Activated naive CD4-positive, alpha-beta T cell treated with anti-CD3 and anti-CD28 coated beads for 36 hours (primary cell): ENCODE measurements around the gene TRIM2. TPM values are rescaled to one million over a fixed set of nuclear protein-coding genes. Genes with fewer than 3 reads are reported as not detected.
"Not testable (repeated sequence)": the region's sequence is repeated elsewhere in the genome, so short reads cannot be mapped to it uniquely, and the experiment has no call there.

Experiments
- CTCF ChIA-PET: fragments of 350-600 bp; sonication (Branson Sonifier 250); formaldehyde crosslinking; loops from one replicate; lab custom pipeline; 2021; ENCODE audit warnings: antibody characterized with exemption; lab: Charles Lee
- DNase-seq: peaks from one replicate; pipeline ENCODE4 v3.0.0-alpha.2; 2020
- H3K27ac Mint-ChIP-seq: one replicate; pipeline ENCODE4 v1.8.0; 2021; ENCODE audit warnings: mild to moderate bottlenecking, mixed read lengths
- H3K27me3 Mint-ChIP-seq: one replicate; pipeline ENCODE4 v1.8.0; 2021; ENCODE audit warnings: low read depth, mixed read lengths
- H3K36me3 Mint-ChIP-seq: one replicate; pipeline ENCODE4 v1.8.0; 2021; ENCODE audit warnings: low read depth, mixed read lengths
- H3K4me1 Mint-ChIP-seq: one replicate; pipeline ENCODE4 v1.8.0; 2021; ENCODE audit warnings: low read depth, mixed read lengths
- H3K4me3 Mint-ChIP-seq: one replicate; pipeline ENCODE4 v1.8.0; 2021; ENCODE audit warnings: mild to moderate bottlenecking, moderate library complexity, mixed read lengths
- H3K9me3 Mint-ChIP-seq: one replicate; pipeline ENCODE4 v1.8.0; 2021; ENCODE audit warnings: mixed read lengths
- intact Hi-C: fragments of 100-400 bp; cut with micrococcal nuclease; formaldehyde crosslinking; loops from one replicate; pipeline ENCODE4 v1.15.1; 2023
- total RNA-seq, 2 experiments: library from RNA; stranded (reverse); gene quantifications; one replicate each; pipeline ENCODE4 v1.2.3, GENCODE V29; 2021

Gene TRIM2
- total RNA-seq, 2 experiments from 2014 or later = 3.8 to 4.2 TPM

DNA sequence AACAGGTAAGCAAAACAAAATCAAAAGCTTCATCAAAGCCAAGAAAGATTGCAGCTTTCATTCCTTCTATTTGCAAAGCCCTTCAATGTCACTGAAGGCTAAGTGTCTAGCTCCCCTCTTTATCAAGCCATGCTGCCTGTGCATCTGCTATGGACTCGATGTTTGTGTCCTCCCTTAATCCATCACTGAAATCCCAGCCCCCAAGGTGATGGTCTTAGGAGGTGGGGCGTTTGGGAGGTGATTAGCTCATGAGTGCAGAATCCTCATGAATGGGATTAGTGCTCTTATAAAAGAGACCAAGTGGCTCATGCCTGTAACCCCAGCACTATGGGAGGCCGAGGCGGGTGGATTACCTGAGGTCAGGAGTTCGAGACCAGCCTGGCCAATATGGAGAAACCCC is 6.9 kb upstream of the TRIM2 start:
- Mint-ChIP-seq H3K27me3 (no peaks in the 10 kb centered on the region), H3K4me1 (no peaks in the 10 kb centered on the region), H3K9me3 (no peaks in the 10 kb centered on the region), H3K27ac (no peak overlapping the region), H3K4me3 (no peak overlapping the region), H3K36me3 (no peaks in the 10 kb centered on the region)
- CTCF ChIA-PET = interaction anchor here (0.6 to 0.9 kb wide), 4 partner anchors 15 to 541 kb away, joined by 3 read pairs; no protein-coding TSS in a partner anchor
- intact Hi-C loops = no loop called here
- no peak for DNase-seq

DNA sequence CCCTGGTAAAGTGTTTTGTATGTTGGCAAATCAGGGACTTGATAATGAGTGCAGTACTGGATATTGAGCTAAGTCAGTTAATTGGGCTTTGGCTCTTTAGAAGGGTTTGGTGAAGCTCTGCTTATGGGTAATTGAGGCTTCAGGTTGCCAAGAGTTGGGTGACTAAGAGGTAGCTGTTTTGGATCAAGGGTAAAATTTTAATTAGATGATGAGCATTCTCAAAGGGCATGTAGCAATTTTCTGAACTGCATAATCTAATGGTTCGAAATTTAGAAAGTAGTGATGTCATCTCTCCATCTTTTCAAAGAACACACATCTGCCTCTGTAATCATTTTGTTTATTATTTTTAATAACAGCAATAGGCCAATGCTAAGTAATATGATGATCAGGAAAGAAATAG is 5.5 kb upstream of the TRIM2 start:
- H3K4me1 Mint-ChIP-seq = no peaks in the 10 kb centered on the region
- no peaks in the 10 kb centered on the region for H3K27me3 Mint-ChIP-seq
- CTCF ChIA-PET = no interaction called here
- no peak for DNase-seq
- no peak overlapping the region for H3K27ac Mint-ChIP-seq
- no peaks in the 10 kb centered on the region for H3K36me3 Mint-ChIP-seq
- H3K4me3 Mint-ChIP-seq = no peak overlapping the region
- H3K9me3 Mint-ChIP-seq = no peaks in the 10 kb centered on the region
- intact Hi-C loops = no loop called here

DNA sequence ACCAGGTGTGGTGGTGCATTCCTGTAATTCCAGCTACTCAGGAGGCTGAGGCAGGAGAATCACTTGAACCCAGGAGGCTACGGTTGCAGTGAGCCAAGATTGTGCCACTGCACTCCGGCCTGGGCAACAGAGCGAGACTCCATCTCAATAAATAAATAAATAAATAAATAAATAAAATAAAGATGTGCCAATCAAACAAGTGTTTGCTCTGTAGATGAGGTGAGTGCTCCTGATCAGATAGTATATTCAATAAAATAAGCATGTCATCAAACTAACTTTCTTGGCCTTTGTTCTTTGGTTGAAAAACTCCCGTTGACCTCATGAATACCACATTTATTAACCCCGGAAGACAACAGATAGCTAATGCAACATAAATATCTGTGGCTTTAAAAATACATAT is 497 bp upstream of the TRIM2 start:
- H3K36me3 Mint-ChIP-seq, DNase-seq, H3K9me3 Mint-ChIP-seq, H3K27ac Mint-ChIP-seq, H3K4me3 Mint-ChIP-seq, H3K27me3 Mint-ChIP-seq: not testable (repeated sequence)
- CTCF ChIA-PET = interaction anchor here (0.7 kb wide), 1 partner anchor 9 kb away, joined by 3 read pairs; no protein-coding TSS in a partner anchor
- intact Hi-C loops = loop anchor here (2.0 kb wide), 2 partner anchors 43 to 45 kb away; no protein-coding TSS in a partner anchor
- peaks cover 34% of the 10 kb centered on the region for H3K4me1 Mint-ChIP-seq

DNA sequence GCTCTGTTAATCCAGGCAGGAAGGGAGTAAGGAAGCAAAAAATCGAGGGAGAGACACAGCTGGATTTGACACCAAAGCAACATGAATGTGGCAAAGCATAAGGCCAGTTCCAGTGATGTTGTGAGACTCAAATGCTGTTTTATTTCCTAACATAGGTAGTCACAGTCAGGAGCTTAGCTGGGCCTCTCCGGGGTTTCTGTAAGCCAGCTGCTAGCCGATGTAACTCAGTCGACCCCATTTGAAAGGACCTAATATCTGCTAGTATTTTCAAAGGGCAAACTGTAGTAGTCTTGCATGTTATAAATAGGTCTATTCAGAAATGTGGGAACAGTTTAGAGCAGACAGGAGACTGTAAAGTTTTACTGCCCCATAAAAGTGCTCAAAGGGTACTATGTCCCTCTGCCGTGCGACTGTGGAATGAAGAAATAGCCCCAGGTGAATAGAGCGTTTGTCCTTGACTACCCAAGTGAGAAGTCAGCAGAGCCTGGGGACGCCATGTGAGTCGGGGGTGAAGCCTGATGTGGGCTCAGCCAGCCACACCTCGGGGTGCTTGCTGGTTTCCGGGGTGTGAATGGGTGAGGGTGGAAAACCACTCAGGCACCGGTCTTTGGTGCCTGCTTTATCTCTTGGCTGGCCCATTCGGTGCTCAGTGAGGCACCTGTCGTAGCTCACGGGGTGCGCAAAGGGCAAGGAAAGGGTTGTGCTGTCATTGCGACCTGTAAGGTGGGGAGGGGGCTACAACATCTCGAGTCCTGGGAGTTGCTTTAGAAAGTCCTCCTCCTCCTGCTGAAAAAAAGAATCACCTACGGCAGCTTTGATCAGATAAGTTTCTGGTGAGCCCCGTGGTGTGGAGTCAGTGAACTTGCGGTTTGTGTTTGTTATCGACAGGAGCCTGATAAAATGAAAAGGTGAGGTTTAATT is 745 bp downstream of the TRIM2 start:
- intact Hi-C loops = loop anchor here (2.0 kb wide), 2 partner anchors 44 kb away; no protein-coding TSS in a partner anchor
- CTCF ChIA-PET = interaction anchor here (1.0 to 1.3 kb wide), 3 partner anchors 113 to 439 kb away, joined by 3 to 8 read pairs (median 4); no protein-coding TSS in a partner anchor
- Mint-ChIP-seq H3K4me3 (peak overlapping the region; percentile 39), H3K27ac (peak overlapping the region; percentile 66), H3K36me3 (no peaks in the 10 kb centered on the region), H3K27me3 (no peaks in the 10 kb centered on the region), H3K4me1 (peaks cover 34% of the 10 kb centered on the region), H3K9me3 (no peaks in the 10 kb centered on the region)
- DNase-seq = peak; percentile 45

DNA sequence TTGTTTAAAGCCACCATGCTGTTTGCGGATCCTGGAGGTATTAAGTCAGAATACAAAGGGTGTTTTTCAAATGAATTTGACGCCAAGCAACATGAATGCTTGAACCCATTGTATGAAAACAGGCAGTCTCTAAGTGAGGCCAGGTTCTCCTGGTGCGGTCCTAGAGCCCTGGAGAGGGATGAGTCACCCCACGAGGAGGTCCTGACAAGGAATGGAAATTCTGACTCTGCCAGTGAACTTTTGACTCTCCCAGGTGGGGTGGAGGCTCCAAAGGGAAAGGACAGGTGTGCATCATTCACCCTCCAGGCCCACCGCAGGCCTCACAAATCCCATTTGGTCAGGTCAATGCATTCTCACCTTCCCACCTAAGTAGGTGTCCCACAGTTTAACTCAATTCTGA is 1.5 kb downstream of the TRIM2 start:
- H3K27me3 Mint-ChIP-seq = no peaks in the 10 kb centered on the region
- peak; percentile 75 for DNase-seq
- intact Hi-C loops = loop anchor here (2.0 kb wide), 3 partner anchors 43 to 53 kb away; no protein-coding TSS in a partner anchor
- CTCF ChIA-PET = interaction anchor here (1.3 kb wide), 1 partner anchor 113 kb away, joined by 4 read pairs; no protein-coding TSS in a partner anchor
- H3K9me3 Mint-ChIP-seq = no peaks in the 10 kb centered on the region
- peaks cover 34% of the 10 kb centered on the region for H3K4me1 Mint-ChIP-seq
- peak overlapping the region; percentile 66 for H3K27ac Mint-ChIP-seq
- H3K4me3 Mint-ChIP-seq = peak overlapping the region; percentile 39
- no peaks in the 10 kb centered on the region for H3K36me3 Mint-ChIP-seq

DNA sequence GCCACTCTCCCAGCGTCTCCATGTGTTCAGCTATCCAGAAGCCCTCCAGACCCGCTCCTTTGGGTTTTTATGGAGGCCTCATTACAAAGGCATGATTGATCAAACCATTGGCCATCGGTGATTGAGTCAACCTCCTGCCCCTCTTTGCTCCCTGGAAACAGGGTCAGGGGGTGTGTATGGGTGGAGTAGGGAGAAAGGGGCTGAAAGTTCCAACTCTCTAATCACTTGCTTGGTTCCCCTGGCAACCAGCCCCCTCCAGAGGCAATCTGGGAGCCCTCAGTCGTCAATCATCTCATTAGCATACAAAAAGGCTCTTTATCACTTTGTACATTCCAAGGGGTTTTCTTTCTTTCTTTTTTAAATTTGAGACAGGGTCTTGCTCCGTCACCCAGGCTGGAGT is 2.3 kb downstream of the TRIM2 start:
- no peaks in the 10 kb centered on the region for H3K9me3 Mint-ChIP-seq
- CTCF ChIA-PET = interaction anchor here (1.3 kb wide), 1 partner anchor 112 kb away, joined by 4 read pairs; no protein-coding TSS in a partner anchor
- intact Hi-C loops = loop anchor here (2.0 kb wide), 1 partner anchor 54 kb away; no protein-coding TSS in a partner anchor

DNA sequence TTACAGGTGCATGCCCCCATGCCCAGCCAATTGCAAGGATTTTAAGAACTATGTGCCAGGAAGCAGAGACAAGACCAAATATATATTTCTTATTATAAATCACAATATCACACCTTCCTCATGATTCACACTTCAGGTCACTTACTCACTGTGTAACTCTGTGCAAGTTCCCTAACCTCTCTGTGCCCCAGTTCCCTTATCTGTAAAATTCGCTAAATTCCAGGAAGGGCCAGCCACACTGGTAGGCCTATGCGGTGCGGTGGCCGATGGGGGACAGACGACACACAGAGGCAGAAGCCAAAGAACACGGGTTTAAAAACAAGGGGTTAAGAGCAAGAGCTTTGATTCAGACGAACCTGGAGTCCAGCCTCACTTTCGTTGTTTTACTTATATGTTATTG is 2.8 kb downstream of the TRIM2 start:
- H3K4me3 Mint-ChIP-seq = no peak overlapping the region
- no peak overlapping the region for H3K27ac Mint-ChIP-seq
- intact Hi-C loops = loop anchor here (1.0 to 2.0 kb wide), 2 partner anchors 15 to 54 kb away; no protein-coding TSS in a partner anchor
- no peaks in the 10 kb centered on the region for H3K9me3 Mint-ChIP-seq
- CTCF ChIA-PET = no interaction called here
- H3K27me3 Mint-ChIP-seq = no peaks in the 10 kb centered on the region
- no peaks in the 10 kb centered on the region for H3K36me3 Mint-ChIP-seq
- H3K4me1 Mint-ChIP-seq = peaks cover 35% of the 10 kb centered on the region
- no peak for DNase-seq

More for the DNA sequence above, 2.3 kb downstream of the TRIM2 start:
- no peaks in the 10 kb centered on the region for H3K36me3 Mint-ChIP-seq
- no peak overlapping the region for H3K4me3 Mint-ChIP-seq
- DNase-seq = no peak
- peak overlapping the region; percentile 6 for H3K27ac Mint-ChIP-seq
- no peaks in the 10 kb centered on the region for H3K27me3 Mint-ChIP-seq
- H3K4me1 Mint-ChIP-seq = peaks cover 34% of the 10 kb centered on the region

DNA sequence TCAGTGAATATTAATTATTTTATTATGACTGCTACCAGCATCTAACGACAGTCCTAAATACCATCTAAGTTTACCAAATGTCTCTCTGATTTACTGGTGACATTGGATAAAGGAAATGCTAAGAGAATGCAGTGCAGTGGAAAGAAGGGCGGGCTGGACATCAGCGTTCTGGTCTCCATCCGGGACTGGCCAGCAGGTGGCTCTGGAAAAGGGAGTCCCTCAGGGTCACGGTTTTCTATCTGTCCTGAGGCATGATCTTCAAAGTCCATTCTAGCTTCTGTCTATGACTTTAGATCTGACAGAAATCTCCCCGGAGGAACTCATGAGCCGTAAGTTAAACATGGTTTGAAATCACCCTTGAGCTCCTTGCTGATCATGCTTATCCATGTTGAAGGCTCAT is 3.3 kb downstream of the TRIM2 start:
- Mint-ChIP-seq H3K27ac (no peak overlapping the region), H3K4me3 (no peak overlapping the region), H3K27me3 (no peaks in the 10 kb centered on the region), H3K4me1 (peaks cover 40% of the 10 kb centered on the region), H3K36me3 (no peaks in the 10 kb centered on the region), H3K9me3 (no peaks in the 10 kb centered on the region)
- intact Hi-C loops = loop anchor here (1.0 to 2.0 kb wide), 2 partner anchors 15 to 55 kb away; no protein-coding TSS in a partner anchor
- CTCF ChIA-PET = interaction anchor here (0.7 kb wide), 1 partner anchor 436 kb away, joined by 5 read pairs; no protein-coding TSS in a partner anchor
- no peak for DNase-seq

DNA sequence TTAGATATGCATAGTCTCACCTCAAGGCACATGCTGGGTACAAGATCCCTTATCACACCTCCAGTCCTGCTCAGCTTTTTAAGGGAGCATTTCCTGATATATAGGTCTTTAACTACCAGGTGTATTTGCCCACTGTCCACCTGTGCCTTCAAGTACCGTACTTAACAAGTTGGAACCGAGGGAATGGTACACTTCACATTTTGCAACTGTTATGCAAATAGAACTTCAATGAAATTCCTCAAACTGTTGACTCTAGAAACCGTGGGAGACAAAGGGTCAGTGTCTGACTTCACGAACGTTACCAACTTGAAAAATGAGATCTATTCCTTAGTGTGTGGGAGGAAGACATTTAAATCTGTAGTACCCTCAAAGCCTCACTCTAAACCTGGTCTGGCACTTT is 5.2 kb downstream of the TRIM2 start:
- H3K4me3 Mint-ChIP-seq = no peak overlapping the region
- no peaks in the 10 kb centered on the region for H3K27me3 Mint-ChIP-seq
- no peak for DNase-seq
- intact Hi-C loops = no loop called here
- H3K36me3 Mint-ChIP-seq = no peaks in the 10 kb centered on the region
- peaks cover 43% of the 10 kb centered on the region for H3K4me1 Mint-ChIP-seq
- CTCF ChIA-PET = no interaction called here
- no peak overlapping the region for H3K27ac Mint-ChIP-seq
- H3K9me3 Mint-ChIP-seq = no peaks in the 10 kb centered on the region

DNA sequence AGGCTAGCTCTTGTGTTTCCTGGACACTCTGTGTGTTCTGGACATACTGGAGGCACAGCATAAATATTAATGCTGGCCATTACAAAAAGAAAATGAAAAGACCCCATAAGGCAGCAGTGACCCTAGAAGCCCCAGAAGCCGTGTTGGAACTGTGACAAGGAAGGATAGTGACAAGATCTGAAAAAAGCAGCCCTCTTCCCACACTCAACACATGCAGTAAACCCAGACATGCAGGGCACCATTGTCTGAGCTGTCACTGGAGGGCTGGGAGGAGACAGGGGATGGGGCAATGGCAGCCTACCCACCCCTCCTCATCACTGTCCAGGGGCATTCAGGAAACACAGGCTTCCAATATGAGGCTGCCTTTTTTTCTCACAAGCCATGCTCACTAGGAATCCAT is 6.5 kb downstream of the TRIM2 start:
- intact Hi-C loops = no loop called here
- DNase-seq = no peak
- no peaks in the 10 kb centered on the region for H3K9me3 Mint-ChIP-seq
- no peak overlapping the region for H3K4me3 Mint-ChIP-seq
- H3K36me3 Mint-ChIP-seq = no peaks in the 10 kb centered on the region
- peaks cover 30% of the 10 kb centered on the region for H3K4me1 Mint-ChIP-seq
- no peaks in the 10 kb centered on the region for H3K27me3 Mint-ChIP-seq
- no peak overlapping the region for H3K27ac Mint-ChIP-seq
- CTCF ChIA-PET = interaction anchor here (0.5 kb wide), 1 partner anchor 125 kb away, joined by 3 read pairs; no protein-coding TSS in a partner anchor

DNA sequence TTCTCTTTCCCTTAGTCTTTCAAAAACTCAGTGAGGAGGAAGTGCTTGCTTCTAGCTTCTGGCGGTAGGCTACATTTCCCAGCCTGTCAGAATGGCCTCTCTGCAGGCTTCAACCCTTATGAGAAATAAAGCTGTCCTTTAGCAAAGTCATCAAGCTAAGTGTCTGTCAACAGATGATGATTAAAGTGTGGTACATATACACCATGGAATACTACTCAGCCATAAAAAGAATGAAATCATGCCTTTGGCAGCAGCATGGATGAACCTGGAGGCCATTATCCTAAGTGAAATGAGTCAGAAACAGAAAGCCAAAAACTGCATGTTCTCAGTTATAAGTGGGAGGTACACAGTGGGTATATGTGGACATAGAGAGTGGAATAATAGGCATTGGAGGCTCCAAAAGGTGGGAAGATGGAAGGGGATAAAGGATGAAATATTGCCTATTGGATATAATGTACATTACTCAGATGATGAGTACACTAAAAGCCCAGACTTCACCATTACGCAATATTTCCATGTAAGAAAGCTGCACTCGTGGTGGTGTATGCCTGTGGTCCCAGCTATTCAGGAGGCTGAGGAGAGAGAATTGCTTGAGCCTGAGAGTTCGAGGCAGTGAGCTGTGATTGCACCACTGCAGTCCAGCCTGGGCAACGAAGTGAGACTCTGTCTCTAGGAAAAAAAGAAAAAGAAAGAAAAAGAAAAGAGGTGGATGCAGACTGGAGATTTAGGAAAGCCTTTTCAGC is 7.9 kb downstream of the TRIM2 start:
- H3K27me3 Mint-ChIP-seq = no peaks in the 10 kb centered on the region
- no peaks in the 10 kb centered on the region for H3K36me3 Mint-ChIP-seq
- CTCF ChIA-PET = interaction anchor here (0.9 to 1.5 kb wide), 2 partner anchors 8 to 73 kb away, joined by 3 read pairs; partner anchors contain the start of gene TRIM2
- intact Hi-C loops = no loop called here
- no peak overlapping the region for H3K4me3 Mint-ChIP-seq
- no peak for DNase-seq
- peaks cover 16% of the 10 kb centered on the region for H3K4me1 Mint-ChIP-seq
- H3K9me3 Mint-ChIP-seq = no peaks in the 10 kb centered on the region
- no peak overlapping the region for H3K27ac Mint-ChIP-seq

DNA sequence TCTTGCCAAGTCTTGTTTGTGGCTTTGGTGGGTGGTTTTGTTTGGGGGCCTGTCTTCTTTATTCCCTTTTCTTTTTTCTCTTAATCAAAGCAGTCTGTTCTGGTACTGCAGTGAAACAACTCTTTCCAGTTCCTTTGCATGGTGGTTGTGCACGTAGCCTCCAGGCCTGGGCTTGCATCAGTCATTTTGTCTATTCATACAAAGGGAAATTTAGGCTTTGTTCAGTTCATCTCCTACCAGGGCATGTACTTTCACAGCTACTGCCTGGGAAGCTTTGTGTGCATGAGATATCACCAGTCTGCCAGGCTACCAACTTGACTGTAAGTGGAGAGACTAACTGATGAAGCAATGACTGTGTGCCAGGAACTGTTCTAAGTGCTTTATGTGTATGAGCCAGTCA is 8.5 kb downstream of the TRIM2 start:
- Mint-ChIP-seq H3K27me3 (no peaks in the 10 kb centered on the region), H3K4me1 (peaks cover 15% of the 10 kb centered on the region), H3K27ac (no peak overlapping the region), H3K9me3 (no peaks in the 10 kb centered on the region), H3K36me3 (no peaks in the 10 kb centered on the region), H3K4me3 (no peak overlapping the region)
- DNase-seq = no peak
- CTCF ChIA-PET = interaction anchor here (0.9 to 1.5 kb wide), 3 partner anchors 9 to 73 kb away, joined by 3 read pairs; partner anchors contain the start of gene TRIM2
- intact Hi-C loops = no loop called here
